ENCODE data around the gene PIP5K1A.

DNA sequence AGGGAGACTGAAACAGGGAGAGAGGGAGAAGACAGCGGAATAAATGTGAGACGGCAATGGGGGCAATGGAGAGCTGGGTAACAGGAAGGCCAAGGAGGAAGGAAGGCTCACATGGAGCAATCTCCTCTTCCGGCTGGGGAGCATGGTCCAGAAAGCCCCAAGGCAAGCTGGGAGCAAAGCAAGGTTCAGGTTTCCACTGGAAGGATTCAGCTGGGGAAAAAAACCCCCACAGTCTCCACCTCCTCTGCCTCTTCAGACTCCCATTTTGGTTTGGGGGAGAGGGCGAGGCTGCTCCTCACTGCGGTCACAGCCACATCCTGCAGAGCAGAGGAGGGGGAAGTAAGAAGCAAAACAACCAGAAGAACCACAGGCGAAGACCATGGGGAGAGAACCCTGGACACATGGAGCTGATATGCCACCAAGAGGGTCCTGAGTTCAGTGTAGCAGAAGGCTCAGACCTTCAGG, 41.3 kb upstream of the PIP5K1A start:
- no peak for TF ChIP-seq POLR2AphosphoS5 (IDR thresholded peaks at IDR 0.05; ENCODE audit: low read depth, low read length)
- TF ChIP-seq, protein P1, sequence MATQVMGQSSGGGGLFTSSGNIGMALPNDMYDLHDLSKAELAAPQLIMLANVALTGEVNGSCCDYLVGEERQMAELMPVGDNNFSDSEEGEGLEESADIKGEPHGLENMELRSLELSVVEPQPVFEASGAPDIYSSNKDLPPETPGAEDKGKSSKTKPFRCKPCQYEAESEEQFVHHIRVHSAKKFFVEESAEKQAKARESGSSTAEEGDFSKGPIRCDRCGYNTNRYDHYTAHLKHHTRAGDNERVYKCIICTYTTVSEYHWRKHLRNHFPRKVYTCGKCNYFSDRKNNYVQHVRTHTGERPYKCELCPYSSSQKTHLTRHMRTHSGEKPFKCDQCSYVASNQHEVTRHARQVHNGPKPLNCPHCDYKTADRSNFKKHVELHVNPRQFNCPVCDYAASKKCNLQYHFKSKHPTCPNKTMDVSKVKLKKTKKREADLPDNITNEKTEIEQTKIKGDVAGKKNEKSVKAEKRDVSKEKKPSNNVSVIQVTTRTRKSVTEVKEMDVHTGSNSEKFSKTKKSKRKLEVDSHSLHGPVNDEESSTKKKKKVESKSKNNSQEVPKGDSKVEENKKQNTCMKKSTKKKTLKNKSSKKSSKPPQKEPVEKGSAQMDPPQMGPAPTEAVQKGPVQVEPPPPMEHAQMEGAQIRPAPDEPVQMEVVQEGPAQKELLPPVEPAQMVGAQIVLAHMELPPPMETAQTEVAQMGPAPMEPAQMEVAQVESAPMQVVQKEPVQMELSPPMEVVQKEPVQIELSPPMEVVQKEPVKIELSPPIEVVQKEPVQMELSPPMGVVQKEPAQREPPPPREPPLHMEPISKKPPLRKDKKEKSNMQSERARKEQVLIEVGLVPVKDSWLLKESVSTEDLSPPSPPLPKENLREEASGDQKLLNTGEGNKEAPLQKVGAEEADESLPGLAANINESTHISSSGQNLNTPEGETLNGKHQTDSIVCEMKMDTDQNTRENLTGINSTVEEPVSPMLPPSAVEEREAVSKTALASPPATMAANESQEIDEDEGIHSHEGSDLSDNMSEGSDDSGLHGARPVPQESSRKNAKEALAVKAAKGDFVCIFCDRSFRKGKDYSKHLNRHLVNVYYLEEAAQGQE (IDR thresholded peaks at IDR 0.05; ENCODE audit: insufficient read depth in 1 of 2, low read depth in 2 of 2, low read length in 2 of 2), result no peak
- TF ChIP-seq SIN3A (IDR thresholded peaks at IDR 0.05; ENCODE audit: borderline replicate concordance, insufficient read depth, low read length), result no peak
